ENCODE data around the gene FLT3.

Gene FLT3

GRCh38 chr13:28129911-28130693 is 29.7 kb upstream of the FLT3 start:
- Histone ChIP-seq H3K27ac (replicated peaks) (no peak overlapping the region), H3K4me3 (replicated peaks; ENCODE audit: insufficient read depth, low read length) (no peak overlapping the region), H3K27me3 (ENCODE audit: insufficient read depth, poor library complexity, severe bottlenecking) (no peaks in the 10 kb centered on the region)
- TF ChIP-seq CTCF (IDR thresholded peaks at IDR 0.05; ENCODE audit: insufficient read depth, low read length) (no peak), GABPA (IDR thresholded peaks at IDR 0.05; ENCODE audit: low read depth) (no peak), SPI1 (IDR thresholded peaks at IDR 0.05; ENCODE audit: borderline replicate concordance, low read depth) (no peak), REST (IDR thresholded peaks at IDR 0.05; ENCODE audit: insufficient replicate concordance, low read depth) (no peak), POLR2AphosphoS5 (IDR thresholded peaks at IDR 0.05; ENCODE audit: low read depth) (no peak)
- no peak for DNase-seq (ENCODE audit: low read depth in 1 of 2, low spot score in 1 of 2)

- no peak overlapping the region for H3K4me3 ChIP-seq (replicated peaks; ENCODE audit: insufficient read depth, low read length)
- no peak overlapping the region for H3K27ac ChIP-seq (replicated peaks)
- DNase-seq (ENCODE audit: low read depth in 1 of 2, low spot score in 1 of 2), result peak in 1 of 2 experiments; percentile 14
- H3K27me3 ChIP-seq (ENCODE audit: insufficient read depth, poor library complexity, severe bottlenecking), result no peaks in the 10 kb centered on the region
- TF ChIP-seq POLR2AphosphoS5 (IDR thresholded peaks at IDR 0.05; ENCODE audit: low read depth) (no peak), GABPA (IDR thresholded peaks at IDR 0.05; ENCODE audit: low read depth) (no peak), CTCF (IDR thresholded peaks at IDR 0.05; ENCODE audit: insufficient read depth, low read length) (no peak), SPI1 (IDR thresholded peaks at IDR 0.05; ENCODE audit: borderline replicate concordance, low read depth) (no peak), REST (IDR thresholded peaks at IDR 0.05; ENCODE audit: insufficient replicate concordance, low read depth) (no peak)
Observed at GRCh38 chr13:28128926-28129325, 28.6 kb upstream of the FLT3 start.

- DNase-seq (ENCODE audit: low read depth in 1 of 2, low spot score in 1 of 2), result no peak
- Histone ChIP-seq H3K27me3 (ENCODE audit: insufficient read depth, poor library complexity, severe bottlenecking) (no peaks in the 10 kb centered on the region), H3K27ac (replicated peaks) (no peak overlapping the region), H3K4me3 (replicated peaks; ENCODE audit: insufficient read depth, low read length) (no peak overlapping the region)
- TF ChIP-seq POLR2AphosphoS5 (IDR thresholded peaks at IDR 0.05; ENCODE audit: low read depth), result no peak
- TF ChIP-seq SPI1 (IDR thresholded peaks at IDR 0.05; ENCODE audit: borderline replicate concordance, low read depth), result no peak
- TF ChIP-seq CTCF (IDR thresholded peaks at IDR 0.05; ENCODE audit: insufficient read depth, low read length), result no peak
- no peak for TF ChIP-seq GABPA (IDR thresholded peaks at IDR 0.05; ENCODE audit: low read depth)
- no peak for TF ChIP-seq REST (IDR thresholded peaks at IDR 0.05; ENCODE audit: insufficient replicate concordance, low read depth)
Observed at GRCh38 chr13:28128030-28128429, 27.7 kb upstream of the FLT3 start.

Data from HL-60 (cell line).